ENCODE results near the gene MYBPC3.

- TF ChIP-seq CTCF (IDR thresholded peaks at IDR 0.05; ENCODE audit: borderline replicate concordance, extremely low read depth, low read length, poor library complexity, severe bottlenecking) (no peak), EZH2 (IDR thresholded peaks at IDR 0.05; ENCODE audit: borderline replicate concordance, low read depth, low read length, severe bottlenecking) (no peak)
Observed at GRCh38 chr11:47376525-47377371, 24.2 kb upstream of the MYBPC3 start.

Data from DND-41 (cell line).